Thoracic aorta (tissue), 2 donors: ENCODE measurements around the gene DCANP1. TPM values are rescaled to one million over a fixed set of nuclear protein-coding genes. Genes with fewer than 3 reads are reported as not detected.
A peak's percentile ranks its signal among the peaks of the same experiment; 100 is the strongest.
"Not testable (repeated sequence)": the region's sequence is repeated elsewhere in the genome, so short reads cannot be mapped to it uniquely, and the experiment has no call there.

Source experiments
- ATAC-seq: fragments of 150-250 bp; one replicate; pipeline ENCODE4 v1.8.0; 2017; ENCODE audit warnings: low read depth; ENCODE audit not compliant: insufficient number of reproducible peaks, low FRiP score
- DNase-seq: peaks from one replicate; pipeline ENCODE4 v3.0.0-alpha.2; 2020; ENCODE audit warnings: low spot score
- H3K27ac ChIP-seq, 2 donors: fragments of 200-600 bp; sonication (generic); 1 replicate in 1 of 2; 2 replicates in 1 of 2; pipeline ENCODE4 v1.5.1; 2016; ENCODE audit warnings: mild to moderate bottlenecking in 2 of 2, moderate library complexity in 2 of 2
- H3K27me3 ChIP-seq: fragments of 200-600 bp; sonication (generic); replicated peaks from 2 replicates; pipeline ENCODE4 v1.6.0; 2016; ENCODE audit warnings: mild to moderate bottlenecking; ENCODE audit not compliant: insufficient read depth
- H3K36me3 ChIP-seq: fragments of 200-600 bp; sonication (generic); one replicate; pipeline ENCODE4 v1.5.1; 2016
- H3K4me1 ChIP-seq, 2 donors: fragments of 200-600 bp; sonication (generic); 1 replicate in 1 of 2; 2 replicates in 1 of 2; pipeline versions ENCODE4 v1.5.1 to v1.6.0; 2016; ENCODE audit warnings: low read depth in 2 of 2, mild to moderate bottlenecking in 1 of 2; ENCODE audit not compliant: control insufficient read depth in 1 of 2
- H3K4me3 ChIP-seq: fragments of 200-600 bp; sonication (generic); 2 replicates; pipeline ENCODE4 v1.5.1; 2016; ENCODE audit warnings: mild to moderate bottlenecking
- H3K9me3 ChIP-seq: fragments of 200-600 bp; sonication (generic); 2 replicates; pipeline ENCODE4 v1.5.1; 2016
- total RNA-seq, 2 donors: library from RNA; depleted of rRNA; stranded (reverse); fragments of >200 nt; gene quantifications; one replicate each; pipeline versions ENCODE4 v1.1.0 to v1.2.3, GENCODE V29; 2016
- TF ChIP-seq, protein P1 (sequence below): fragments of 200-600 bp; sonication (generic); IDR thresholded peaks from one replicate; pipeline ENCODE4 v1.5.1; 2019; ENCODE audit warnings: antibody characterized with exemption

Gene DCANP1
- not detected for total RNA-seq

- ATAC-seq (no peak), DNase-seq (no peak)
These were observed at the start of gene DCANP1 for GRCh38 chr5:135447298-135447929. Gene DCANP1 (minus strand): TSS chr5:135447348. CDS start chr5:135447108, 240 bp downstream.

GRCh38 chr5:135495531-135495930 is 48.4 kb upstream of the DCANP1 start:
- H3K4me1 ChIP-seq, result peaks cover 0 to 17% of the 10 kb centered on the region in 2 donors
- not testable (repeated sequence) for H3K27ac ChIP-seq, DNase-seq, H3K27me3 ChIP-seq, ATAC-seq, H3K4me3 ChIP-seq, H3K9me3 ChIP-seq, H3K36me3 ChIP-seq

More at GRCh38 chr5:135447298-135447929, at the start of gene DCANP1:
- Histone ChIP-seq H3K4me1 (peaks cover 0 to 12% of the 10 kb centered on the region in 2 donors), H3K27ac (no peak within 1 kb of the TSS), H3K36me3 (no peaks in the 10 kb centered on the region), H3K4me3 (no peak within 1 kb of the TSS), H3K27me3 (no peaks in the 10 kb centered on the region), H3K9me3 (no peaks in the 10 kb centered on the region)
- TF ChIP-seq, protein P1, sequence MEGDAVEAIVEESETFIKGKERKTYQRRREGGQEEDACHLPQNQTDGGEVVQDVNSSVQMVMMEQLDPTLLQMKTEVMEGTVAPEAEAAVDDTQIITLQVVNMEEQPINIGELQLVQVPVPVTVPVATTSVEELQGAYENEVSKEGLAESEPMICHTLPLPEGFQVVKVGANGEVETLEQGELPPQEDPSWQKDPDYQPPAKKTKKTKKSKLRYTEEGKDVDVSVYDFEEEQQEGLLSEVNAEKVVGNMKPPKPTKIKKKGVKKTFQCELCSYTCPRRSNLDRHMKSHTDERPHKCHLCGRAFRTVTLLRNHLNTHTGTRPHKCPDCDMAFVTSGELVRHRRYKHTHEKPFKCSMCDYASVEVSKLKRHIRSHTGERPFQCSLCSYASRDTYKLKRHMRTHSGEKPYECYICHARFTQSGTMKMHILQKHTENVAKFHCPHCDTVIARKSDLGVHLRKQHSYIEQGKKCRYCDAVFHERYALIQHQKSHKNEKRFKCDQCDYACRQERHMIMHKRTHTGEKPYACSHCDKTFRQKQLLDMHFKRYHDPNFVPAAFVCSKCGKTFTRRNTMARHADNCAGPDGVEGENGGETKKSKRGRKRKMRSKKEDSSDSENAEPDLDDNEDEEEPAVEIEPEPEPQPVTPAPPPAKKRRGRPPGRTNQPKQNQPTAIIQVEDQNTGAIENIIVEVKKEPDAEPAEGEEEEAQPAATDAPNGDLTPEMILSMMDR, result no peak

- H3K9me3 ChIP-seq, result no peaks in the 10 kb centered on the region
- TF ChIP-seq, protein P1, result no peak
- H3K4me3 ChIP-seq, result no peak overlapping the region
- peak overlapping the region; percentile 8 to 52 for H3K27ac ChIP-seq
- peaks cover 4 to 28% of the 10 kb centered on the region in 2 donors for H3K4me1 ChIP-seq
- DNase-seq (no peak), ATAC-seq (no peak)
- no peaks in the 10 kb centered on the region for H3K36me3 ChIP-seq
- no peaks in the 10 kb centered on the region for H3K27me3 ChIP-seq
These were observed 47.0 kb upstream of the DCANP1 start for GRCh38 chr5:135494196-135494595.

DNA sequence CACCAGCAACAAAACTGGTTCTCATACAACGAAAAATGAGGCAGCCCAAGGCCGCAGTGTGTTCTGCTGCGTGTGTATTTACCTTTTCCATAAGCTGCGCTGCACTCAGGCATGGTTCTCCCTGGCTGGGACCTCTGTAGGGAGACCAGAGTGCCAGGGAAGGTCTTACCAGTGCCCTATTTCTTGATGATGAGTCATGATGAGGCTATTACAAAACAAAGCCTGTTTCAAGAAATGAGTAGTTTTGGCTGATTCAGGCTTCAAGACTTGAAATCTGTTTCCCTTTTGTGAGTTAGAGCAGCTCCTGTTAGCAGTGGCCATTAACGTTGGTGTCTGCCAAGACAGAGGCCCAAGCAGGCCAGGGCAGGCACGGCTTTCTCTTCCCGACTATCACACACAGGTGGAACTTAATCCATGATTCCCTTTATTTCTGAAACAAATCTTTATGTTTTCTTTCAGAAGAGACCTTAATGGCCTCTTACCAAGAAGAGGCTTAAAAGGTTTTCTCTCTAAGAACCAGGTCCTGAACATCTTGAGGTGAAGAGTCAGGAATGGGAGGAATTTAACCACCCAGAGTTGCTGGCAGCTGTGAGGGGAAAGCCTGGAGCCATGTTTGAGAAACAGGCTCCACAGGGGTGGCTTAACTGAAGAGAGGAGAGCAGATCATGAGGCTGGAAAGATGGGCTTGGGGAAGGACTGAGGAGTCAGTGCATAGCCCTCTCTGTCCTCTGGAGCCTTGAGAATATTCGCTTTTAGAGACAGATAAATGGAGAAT is 46.4 kb upstream of the DCANP1 start:
- Histone ChIP-seq H3K9me3 (no peaks in the 10 kb centered on the region), H3K27me3 (no peaks in the 10 kb centered on the region)
- peak; percentile 63 for ATAC-seq

DNA sequence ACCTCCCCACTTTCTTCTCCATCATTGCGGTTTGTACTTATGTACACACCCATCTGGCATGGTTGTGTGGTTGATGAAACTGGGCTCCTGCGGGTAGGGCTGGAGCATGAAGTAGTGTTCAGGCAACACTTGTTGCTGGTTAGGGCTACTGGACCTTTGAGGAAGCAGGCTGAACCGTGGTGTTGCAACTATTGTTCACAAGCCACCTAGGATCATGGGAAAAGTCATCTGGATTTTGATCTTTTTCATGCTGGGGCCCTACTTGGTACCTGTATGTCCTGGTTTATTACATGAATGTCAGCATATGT is 45.1 kb upstream of the DCANP1 start:
- Histone ChIP-seq H3K27ac (no peak overlapping the region), H3K36me3 (no peaks in the 10 kb centered on the region), H3K9me3 (no peaks in the 10 kb centered on the region), H3K4me3 (no peak overlapping the region), H3K27me3 (peaks cover 4% of the 10 kb centered on the region), H3K4me1 (peaks cover 5 to 43% of the 10 kb centered on the region in 2 donors)
- TF ChIP-seq, protein P1, result no peak
- ATAC-seq (no peak), DNase-seq (no peak)

More for the DNA sequence above, 46.4 kb upstream of the DCANP1 start:
- H3K36me3 ChIP-seq, result no peaks in the 10 kb centered on the region
- DNase-seq, result no peak
- TF ChIP-seq, protein P1, result no peak
- peaks cover 5 to 34% of the 10 kb centered on the region in 2 donors for H3K4me1 ChIP-seq
- H3K27ac ChIP-seq, result peak overlapping the region; percentile 52 to 72
- H3K4me3 ChIP-seq, result no peak overlapping the region
